GM23338 (cell line): ENCODE data around the gene GP5. TPM values are rescaled to one million over a fixed set of nuclear protein-coding genes. Genes with fewer than 3 reads are reported as not detected.

Source experiments
- ATAC-seq: fragments of 200-7000 bp; cut with Tn5 transposase; 3 replicates; pipeline ENCODE4 v1.9.1; 2020
- DNase-seq: peaks from one replicate; pipeline ENCODE4 v3.0.0-alpha.2; 2015; ENCODE audit warnings: low spot score
- H2AFZ ChIP-seq: fragments of 200-600 bp; sonication (generic); 2 replicates; pipeline ENCODE4 v1.8.0; 2016; ENCODE audit warnings: antibody characterized with exemption, mild to moderate bottlenecking, moderate library complexity
- H3F3A ChIP-seq: fragments of 200-600 bp; sonication (generic); replicated peaks from 2 replicates; pipeline ENCODE4 v1.8.0; 2017; ENCODE audit warnings: antibody characterized with exemption, mixed run types, low read depth
- H3K27ac ChIP-seq: fragments of 200-600 bp; sonication (generic); 2 replicates; pipeline ENCODE4 v1.6.1; 2016; ENCODE audit warnings: low read depth
- H3K27me3 ChIP-seq: fragments of 200-600 bp; sonication (generic); 2 replicates; pipeline ENCODE4 v1.8.0; 2016; ENCODE audit warnings: mild to moderate bottlenecking, mixed run types, moderate library complexity; ENCODE audit not compliant: insufficient read depth
- H3K36me3 ChIP-seq: fragments of 200-600 bp; sonication (generic); 2 replicates; pipeline ENCODE4 v1.8.0; 2016; ENCODE audit warnings: mild to moderate bottlenecking; ENCODE audit not compliant: insufficient read depth
- H3K4me1 ChIP-seq: fragments of 200-600 bp; sonication (generic); 2 replicates; pipeline ENCODE4 v1.8.0; 2016; ENCODE audit warnings: mild to moderate bottlenecking, moderate library complexity; ENCODE audit not compliant: insufficient read depth
- H3K4me2 ChIP-seq: fragments of 200-600 bp; sonication (generic); 2 replicates; pipeline ENCODE4 v1.7.1; 2017; ENCODE audit warnings: mixed run types
- H3K4me3 ChIP-seq: fragments of 200-600 bp; sonication (generic); 2 replicates; pipeline ENCODE4 v1.6.1; 2016; ENCODE audit warnings: mixed run types
- H3K79me2 ChIP-seq: fragments of 200-600 bp; sonication (generic); replicated peaks from 2 replicates; pipeline ENCODE4 v1.8.0; 2017; ENCODE audit warnings: mild to moderate bottlenecking; ENCODE audit not compliant: insufficient read depth
- H3K9me2 ChIP-seq: fragments of 200-600 bp; sonication (generic); 2 replicates; pipeline ENCODE4 v1.8.0; 2017; ENCODE audit not compliant: insufficient read depth
- H4K20me1 ChIP-seq: fragments of 200-600 bp; sonication (generic); replicated peaks from 2 replicates; pipeline ENCODE4 v1.8.0; 2017; ENCODE audit warnings: mild to moderate bottlenecking; ENCODE audit not compliant: insufficient read depth
- H3K27ac Mint-ChIP-seq: 2 replicates; pipeline ENCODE4 v1.8.0; 2020; ENCODE audit warnings: inconsistent platforms, mild to moderate bottlenecking, moderate library complexity, mixed read lengths
- H3K27me3 Mint-ChIP-seq: 3 replicates; pipeline ENCODE4 v1.8.0; 2022; ENCODE audit warnings: low read depth, mild to moderate bottlenecking, moderate library complexity, mixed read lengths, inconsistent platforms; ENCODE audit not compliant: insufficient read depth, poor library complexity
- H3K36me3 Mint-ChIP-seq: 3 replicates; pipeline ENCODE4 v1.8.0; 2021; ENCODE audit warnings: low read depth, mild to moderate bottlenecking, inconsistent platforms, moderate library complexity, mixed read lengths
- H3K4me1 Mint-ChIP-seq: 3 replicates; pipeline ENCODE4 v1.8.0; 2020; ENCODE audit warnings: mild to moderate bottlenecking, inconsistent platforms, mixed read lengths
- H3K4me3 Mint-ChIP-seq: 3 replicates; pipeline ENCODE4 v1.8.0; 2021; ENCODE audit warnings: moderate library complexity, mild to moderate bottlenecking, inconsistent platforms, mixed read lengths
- H3K9me3 Mint-ChIP-seq: 3 replicates; pipeline ENCODE4 v1.8.0; 2020; ENCODE audit warnings: moderate library complexity, mild to moderate bottlenecking, inconsistent platforms, mixed read lengths
- CTCF ChIP-seq, 2 experiments: fragments of 200-600 bp in 1 of 2; sonication (generic) in 1 of 2; conservative IDR thresholded peaks; 2 replicates each; pipeline versions ENCODE4 v1.5.1 to v1.6.1; 2016 to 2017; ENCODE audit warnings: antibody characterized with exemption in 2 of 2, low read depth in 2 of 2, mild to moderate bottlenecking in 2 of 2, moderate library complexity in 1 of 2
- ETS1 ChIP-seq: IDR thresholded peaks from 2 replicates; pipeline ENCODE4 v1.6.1; 2016; ENCODE audit warnings: antibody characterized with exemption
- EZH2phosphoT487 ChIP-seq: fragments of 200-600 bp; sonication (generic); IDR thresholded peaks from one replicate; pipeline ENCODE4 v1.8.1; 2018; ENCODE audit warnings: antibody characterized with exemption; ENCODE audit not compliant: unreplicated experiment
- POLR2AphosphoS5 ChIP-seq: IDR thresholded peaks from 2 replicates; pipeline ENCODE4 v1.6.1; 2016; ENCODE audit warnings: antibody characterized with exemption, low read depth
- REST ChIP-seq: IDR thresholded peaks from one replicate; pipeline ENCODE4 v1.6.1; 2018; ENCODE audit warnings: antibody characterized with exemption; ENCODE audit not compliant: unreplicated experiment
- STAT1 ChIP-seq: IDR thresholded peaks from one replicate; pipeline ENCODE4 v1.6.1; 2016; ENCODE audit warnings: antibody characterized with exemption; ENCODE audit not compliant: unreplicated experiment
- ZNF114 ChIP-seq: fragments of 250-450 bp; sonication (Bioruptor Pico); IDR thresholded peaks from 2 replicates; pipeline ENCODE4 v1.5.0; 2020; ENCODE audit warnings: mild to moderate bottlenecking, moderate library complexity
- ZNF331 ChIP-seq: fragments of 250-450 bp; sonication (Bioruptor Pico); IDR thresholded peaks from 2 replicates; pipeline ENCODE4 v1.5.0; 2020; ENCODE audit warnings: low read depth, mild to moderate bottlenecking, moderate library complexity
- ZNF462 ChIP-seq: fragments of 250-450 bp; sonication (Bioruptor Pico); IDR thresholded peaks from 2 replicates; pipeline ENCODE4 v1.5.0; 2020; ENCODE audit warnings: mild to moderate bottlenecking, moderate library complexity
- polyA plus RNA-seq: library from polyadenylated mRNA; unstranded; fragments of >200 nt; fragmentation: Nextera tagmentation; extraction: Ambion mirVana; gene quantifications from 2 replicates; pipeline ENCODE4 v1.2.1, GENCODE V29; 2016
- total RNA-seq: library from RNA; depleted of rRNA; stranded (reverse); fragments of >200 nt; shearing (Covaris generic); gene quantifications from 2 replicates; pipeline ENCODE4 v1.2.3, GENCODE V29; 2014

The GP5 gene
- total and polyA plus RNA-seq, 2 experiments from 2014 or later, result 0.07 to 0.15 TPM

GRCh38 chr3:194424953-194425352 is 25.9 kb upstream of the GP5 start (continued):
- TF ChIP-seq ETS1 (no peak), EZH2phosphoT487 (no peak), POLR2AphosphoS5 (no peak)

GRCh38 chr3:194424373-194424772 is 25.3 kb upstream of the GP5 start:
- Histone ChIP-seq H3K9me2 (no peaks in the 10 kb centered on the region), H3K4me3 (no peak overlapping the region), H3K4me1 (no peaks in the 10 kb centered on the region), H3K27ac (no peak overlapping the region), H4K20me1 (peaks cover 8% of the 10 kb centered on the region; the same call in 1 of the 2 replicates), H3K79me2 (no peaks in the 10 kb centered on the region), H3K36me3 (peaks cover 25% of the 10 kb centered on the region), H3F3A (no peaks in the 10 kb centered on the region), H3K27me3 (no peaks in the 10 kb centered on the region), H3K4me2 (no peak overlapping the region), H2AFZ (no peak overlapping the region)
- ATAC-seq (no peak), DNase-seq (no peak)
- peaks cover 44% of the 10 kb centered on the region for H3K36me3 Mint-ChIP-seq
- 0 out of 4 replicates have a peak, but pooled peaks of 1 of the 2 experiments have one; percentile 10 for TF ChIP-seq CTCF (conservative IDR thresholded peaks at IDR 0.05; ENCODE audit: low read depth in 2 of 2)
- no peak for TF ChIP-seq ETS1
- TF ChIP-seq REST, result no peak
- TF ChIP-seq ZNF114 (CRISPR knock-in tag), result no peak
- TF ChIP-seq ZNF331, result no peak
- TF ChIP-seq POLR2AphosphoS5, result no peak
- no peak for TF ChIP-seq STAT1
- no peak for TF ChIP-seq ZNF462
- H3K4me1 Mint-ChIP-seq, result no peaks in the 10 kb centered on the region
- H3K4me3 Mint-ChIP-seq, result no peak overlapping the region
- no peaks in the 10 kb centered on the region for H3K27me3 Mint-ChIP-seq
- H3K27ac Mint-ChIP-seq, result no peak overlapping the region
- H3K9me3 Mint-ChIP-seq, result no peaks in the 10 kb centered on the region
